ENCODE measurements around the gene GABRP.
A peak's percentile ranks its signal among the peaks of the same experiment; 100 is the strongest.

Gene GABRP

GRCh38 chr5:170769246-170769645 is 14.3 kb upstream of the GABRP start:
- no peak for DNase-seq
- no peak overlapping the region for H3K27ac ChIP-seq
- H3K27me3 ChIP-seq (ENCODE audit: insufficient read depth, low read depth, severe bottlenecking): peaks cover 23% of the 10 kb centered on the region
- no peak for TF ChIP-seq CTCF (IDR thresholded peaks at IDR 0.05; ENCODE audit: low read depth, low read length)
- H3K4me3 ChIP-seq (ENCODE audit: low read depth, low read length): no peak overlapping the region
- H3K9me3 ChIP-seq (ENCODE audit: severe bottlenecking): no peaks in the 10 kb centered on the region
- no peaks in the 10 kb centered on the region for H3K36me3 ChIP-seq

- TF ChIP-seq CTCF (IDR thresholded peaks at IDR 0.05; ENCODE audit: low read depth, low read length): 0 out of 2 replicates have a peak, but pooled peaks have one; percentile 12
- Histone ChIP-seq H3K4me3 (ENCODE audit: low read depth, low read length) (no peak overlapping the region), H3K9me3 (ENCODE audit: severe bottlenecking) (no peaks in the 10 kb centered on the region), H3K36me3 (no peaks in the 10 kb centered on the region), H3K27me3 (ENCODE audit: insufficient read depth, low read depth, severe bottlenecking) (peaks cover 26% of the 10 kb centered on the region), H3K27ac (no peak overlapping the region)
- DNase-seq: no peak
Observed at GRCh38 chr5:170769898-170770416, 13.6 kb upstream of the GABRP start.

GRCh38 chr5:170771496-170771895 is 12.0 kb upstream of the GABRP start:
- Histone ChIP-seq H3K4me3 (ENCODE audit: low read depth, low read length) (no peak overlapping the region), H3K27me3 (ENCODE audit: insufficient read depth, low read depth, severe bottlenecking) (peaks cover 33% of the 10 kb centered on the region), H3K9me3 (ENCODE audit: severe bottlenecking) (no peaks in the 10 kb centered on the region), H3K36me3 (no peaks in the 10 kb centered on the region), H3K27ac (no peak overlapping the region)
- DNase-seq: no peak
- no peak for TF ChIP-seq CTCF (IDR thresholded peaks at IDR 0.05; ENCODE audit: low read depth, low read length)

DNA sequence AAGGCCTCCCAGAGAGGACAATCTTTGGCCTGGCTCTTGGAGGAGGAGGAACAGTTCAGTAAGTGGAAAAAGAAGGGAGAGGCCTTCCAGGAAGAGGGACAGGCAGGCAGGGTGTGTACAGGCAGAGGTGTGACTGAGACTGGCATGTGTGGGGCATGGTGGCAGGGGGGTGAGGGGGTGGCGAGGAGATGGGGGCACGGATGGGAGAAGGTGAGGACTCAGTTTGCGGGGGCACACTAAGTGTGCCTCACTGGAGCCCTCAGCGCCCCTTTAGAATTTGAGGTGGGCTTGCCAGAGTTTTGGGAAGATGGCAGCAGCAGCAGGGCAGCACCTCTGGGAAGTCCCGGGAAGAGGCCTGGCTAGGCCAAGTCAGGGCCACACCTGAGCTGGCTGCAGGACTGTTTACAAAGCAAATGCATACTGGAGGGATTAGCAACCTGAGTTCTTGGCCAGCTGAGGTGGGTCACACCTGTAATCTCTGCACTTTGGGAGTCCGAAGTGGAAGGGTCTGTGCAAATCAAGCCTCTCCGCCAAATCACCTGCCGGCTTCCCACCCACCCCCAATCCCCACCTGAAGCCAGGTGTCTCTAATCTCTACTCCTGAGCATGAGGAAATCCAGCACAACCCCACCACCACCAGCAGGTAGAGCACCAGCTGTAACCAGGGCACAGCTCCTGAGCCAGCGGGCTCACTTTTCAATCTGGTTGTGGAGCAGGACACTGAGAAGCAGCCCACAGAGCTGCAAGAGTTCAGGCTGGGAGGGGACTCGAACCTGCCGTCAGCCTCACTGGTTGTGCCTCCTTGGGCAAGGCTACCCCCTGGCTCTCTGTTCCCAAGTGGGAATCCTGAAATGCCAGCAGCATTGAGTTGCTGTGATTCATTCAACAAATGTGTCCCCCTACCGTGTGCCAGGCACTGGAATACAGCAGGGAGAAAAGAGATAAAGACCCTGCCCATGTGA is 10.2 kb upstream of the GABRP start:
- Histone ChIP-seq H3K27me3 (ENCODE audit: insufficient read depth, low read depth, severe bottlenecking) (peaks cover 40% of the 10 kb centered on the region), H3K36me3 (no peaks in the 10 kb centered on the region), H3K27ac (no peak overlapping the region), H3K9me3 (ENCODE audit: severe bottlenecking) (no peaks in the 10 kb centered on the region), H3K4me3 (ENCODE audit: low read depth, low read length) (no peak overlapping the region)
- no peak for DNase-seq
- TF ChIP-seq CTCF (IDR thresholded peaks at IDR 0.05; ENCODE audit: low read depth, low read length): no peak

GRCh38 chr5:170774831-170775230 is 8.7 kb upstream of the GABRP start:
- H3K27ac ChIP-seq: no peak overlapping the region
- H3K9me3 ChIP-seq (ENCODE audit: severe bottlenecking): no peaks in the 10 kb centered on the region
- H3K27me3 ChIP-seq (ENCODE audit: insufficient read depth, low read depth, severe bottlenecking): peaks cover 39% of the 10 kb centered on the region
- DNase-seq: no peak
- TF ChIP-seq CTCF (IDR thresholded peaks at IDR 0.05; ENCODE audit: low read depth, low read length): no peak
- no peaks in the 10 kb centered on the region for H3K36me3 ChIP-seq
- no peak overlapping the region for H3K4me3 ChIP-seq (ENCODE audit: low read depth, low read length)

All from WERI-Rb-1 (cell line).